PC-3 (cell line): ENCODE data around the gene DHX16. TPM values are rescaled to one million over a fixed set of nuclear protein-coding genes. Genes with fewer than 3 reads are reported as not detected.

Source experiments
- ATAC-seq: fragments of 200-7000 bp; cut with Tn5 transposase; 2 replicates; pipeline ENCODE4 v1.9.1; 2020; ENCODE audit warnings: mild to moderate bottlenecking, moderate library complexity
- BruUV-seq: library from RNA; stranded (reverse); fragments of 400-500 nt; replicated peaks from 2 replicates; lab custom pipeline; 2021; lab: Mats Ljungman, UMichigan
- CTCF ChIA-PET: fragments of 300-600 bp; sonication (Branson Sonifier 250); formaldehyde crosslinking; loops from one replicate; lab custom pipeline; 2022; ENCODE audit warnings: antibody characterized with exemption; lab: Charles Lee
- POLR2A ChIA-PET: fragments of 300-600 bp; sonication (Branson Sonifier 250); formaldehyde crosslinking; loops from one replicate; lab custom pipeline; 2022; ENCODE audit warnings: antibody characterized with exemption; ENCODE audit not compliant: unreplicated experiment; lab: Charles Lee
- DNase-seq: peaks from one replicate; pipeline ENCODE4 v3.0.0-alpha.2; 2015
- H2AFZ ChIP-seq: fragments of 300-600 bp; sonication (generic); 2 replicates; pipeline ENCODE4 v1.6.0; 2016; ENCODE audit warnings: antibody characterized with exemption, low read length
- H3F3A ChIP-seq: fragments of 300-600 bp; sonication (generic); one replicate; pipeline ENCODE4 v1.6.0; 2017; ENCODE audit warnings: antibody characterized with exemption, low read length, control low read depth, mild to moderate bottlenecking; ENCODE audit not compliant: unreplicated experiment
- H3K27ac ChIP-seq: fragments of 300-600 bp; sonication (generic); 2 replicates; pipeline ENCODE4 v1.5.1; 2016; ENCODE audit warnings: mild to moderate bottlenecking, low read length
- H3K27me3 ChIP-seq: fragments of 300-600 bp; sonication (generic); 2 replicates; pipeline ENCODE4 v1.6.1; 2016; ENCODE audit warnings: low read length, mixed read lengths
- H3K36me3 ChIP-seq: fragments of 300-600 bp; sonication (generic); 2 replicates; pipeline ENCODE4 v1.6.1; 2016; ENCODE audit warnings: low read depth, mixed run types, low read length, mixed read lengths
- H3K4me1 ChIP-seq: fragments of 300-600 bp; sonication (generic); 2 replicates; pipeline ENCODE4 v1.5.1; 2016; ENCODE audit warnings: low read length; ENCODE audit not compliant: insufficient read depth
- H3K4me2 ChIP-seq: fragments of 300-600 bp; sonication (generic); 2 replicates; pipeline ENCODE4 v1.6.0; 2016; ENCODE audit warnings: low read length
- H3K4me3 ChIP-seq: fragments of 300-600 bp; sonication (generic); 2 replicates; pipeline ENCODE4 v1.5.1; 2016; ENCODE audit warnings: mild to moderate bottlenecking, low read length, mixed read lengths
- H3K79me2 ChIP-seq: fragments of 300-600 bp; sonication (generic); 2 replicates; pipeline ENCODE4 v1.6.1; 2017; ENCODE audit warnings: low read length, mixed read lengths
- H3K9ac ChIP-seq: fragments of 300-600 bp; sonication (generic); 2 replicates; pipeline ENCODE4 v1.6.0; 2016; ENCODE audit warnings: mild to moderate bottlenecking, low read length
- H3K9me2 ChIP-seq: fragments of 300-600 bp; sonication (generic); replicated peaks from 2 replicates; pipeline ENCODE4 v1.6.1; 2016; ENCODE audit warnings: mixed run types, low read length, mixed read lengths
- H3K9me3 ChIP-seq: fragments of 300-600 bp; sonication (generic); 2 replicates; pipeline ENCODE4 v1.6.1; 2016; ENCODE audit warnings: low read length, mixed read lengths
- H4K20me1 ChIP-seq: fragments of 300-600 bp; sonication (generic); 2 replicates; pipeline ENCODE4 v1.6.1; 2016; ENCODE audit warnings: low read length, mixed read lengths
- CTCF ChIP-seq: fragments of 300-600 bp; sonication (generic); conservative IDR thresholded peaks from 2 replicates; pipeline ENCODE4 v1.5.1; 2017; ENCODE audit warnings: antibody characterized with exemption, low read depth, mild to moderate bottlenecking, low read length
- EZH2 ChIP-seq: fragments of 300-600 bp; sonication (generic); IDR thresholded peaks from one replicate; pipeline ENCODE4 v1.6.1; 2017; ENCODE audit warnings: antibody characterized with exemption, mild to moderate bottlenecking, low read length; ENCODE audit not compliant: unreplicated experiment
- EZH2phosphoT487 ChIP-seq: fragments of 300-600 bp; sonication (generic); IDR thresholded peaks from 2 replicates; pipeline ENCODE4 v1.6.1; 2018; ENCODE audit warnings: mild to moderate bottlenecking, antibody characterized with exemption, low read length, borderline replicate concordance
- intact Hi-C: fragments of 100-400 bp; cut with micrococcal nuclease; formaldehyde crosslinking; loops from 2 replicates; pipeline ENCODE4 v1.9.0; 2023
- total RNA-seq: library from RNA; depleted of rRNA; stranded (reverse); fragments of >200 nt; gene quantifications from 2 replicates; pipeline ENCODE4 v1.2.3, GENCODE V29; 2014

DHX16 gene
- total RNA-seq, 1 experiment from 2014 or later: 50.0 TPM

- CTCF ChIA-PET: interaction anchor here (0.6 kb wide), 1 partner anchor 397 kb away, joined by 6 read pairs; no protein-coding TSS in a partner anchor
Measured at GRCh38 chr6:30646450-30647241, 26.2 kb downstream of the DHX16 start, which contains the start of gene C6orf136. Gene C6orf136 (plus strand): TSS chr6:30647133. CDS start chr6:30647232, 99 bp downstream.

GRCh38 chr6:30645989-30646388 lies 26.8 kb downstream of the DHX16 start:
- Histone ChIP-seq H3F3A (no peaks in the 10 kb centered on the region), H3K27ac (no peak overlapping the region), H3K9me3 (no peaks in the 10 kb centered on the region), H3K27me3 (no peaks in the 10 kb centered on the region), H3K79me2 (peaks cover 38% of the 10 kb centered on the region), H3K4me2 (peak overlapping the region; percentile 82), H2AFZ (no peak overlapping the region), H4K20me1 (no peaks in the 10 kb centered on the region), H3K9me2 (no peaks in the 10 kb centered on the region), H3K9ac (no peak overlapping the region), H3K4me3 (peak overlapping the region; percentile 47; the same call in 1 of the 2 replicates), H3K4me1 (peaks cover 11% of the 10 kb centered on the region), H3K36me3 (peaks cover 2% of the 10 kb centered on the region; the same call in 1 of the 2 replicates)
- ChIA-PET POLR2A (interaction anchor here (0.6 kb wide), 1 partner anchor 237 kb away, joined by 3 read pairs; no protein-coding TSS in a partner anchor), CTCF (no interaction called here)
- DNase-seq (peak; percentile 8), ATAC-seq (no peak)
- intact Hi-C loops: loop anchor here (2.0 kb wide), 1 partner anchor 75 kb away; the partner anchor contains the start of gene TUBB
- TF ChIP-seq EZH2 (no peak), CTCF (no peak), EZH2phosphoT487 (no peak)
- no TSS peak for BruUV-seq

More at GRCh38 chr6:30646450-30647241, 26.2 kb downstream of the DHX16 start, which contains the start of gene C6orf136:
- H3K36me3 ChIP-seq: peaks cover 6% of the 10 kb centered on the region; the same call in 1 of the 2 replicates
- H3K27me3 ChIP-seq: no peaks in the 10 kb centered on the region
- no peaks in the 10 kb centered on the region for H3K9me3 ChIP-seq
- H3K9me2 ChIP-seq: no peaks in the 10 kb centered on the region
- peak within 1 kb of the TSS; percentile 79 for H2AFZ ChIP-seq
- peak within 1 kb of the TSS; percentile 82 for H3K4me2 ChIP-seq
- ATAC-seq (peak; percentile 74), DNase-seq (peak; percentile 93)
- H4K20me1 ChIP-seq: no peaks in the 10 kb centered on the region
- H3K4me3 ChIP-seq: peak within 1 kb of the TSS; percentile 82
- intact Hi-C loops: loop anchor here (2.0 kb wide), 1 partner anchor 74 kb away; the partner anchor contains the start of gene TUBB
- no peaks in the 10 kb centered on the region for H3F3A ChIP-seq
- TF ChIP-seq EZH2phosphoT487 (no peak), CTCF (no peak), EZH2 (no peak)
- peaks cover 38% of the 10 kb centered on the region for H3K79me2 ChIP-seq
- peak within 1 kb of the TSS; percentile 88 for H3K9ac ChIP-seq
- peaks cover 11% of the 10 kb centered on the region for H3K4me1 ChIP-seq
- POLR2A ChIA-PET: interaction anchor here (0.6 kb wide), 1 partner anchor 76 kb away, joined by 6 read pairs; no protein-coding TSS in a partner anchor
- H3K27ac ChIP-seq: peak within 1 kb of the TSS; percentile 55
- BruUV-seq: TSS peak; percentile 45

GRCh38 chr6:30644769-30645168 lies 28.0 kb downstream of the DHX16 start:
- H3K4me1 ChIP-seq: peaks cover 11% of the 10 kb centered on the region
- no peak overlapping the region for H3K27ac ChIP-seq
- no peak overlapping the region for H2AFZ ChIP-seq
- H3K4me3 ChIP-seq: no peak overlapping the region
- BruUV-seq: no TSS peak
- no peaks in the 10 kb centered on the region for H4K20me1 ChIP-seq
- ATAC-seq: no peak
- DNase-seq: no peak
- POLR2A ChIA-PET: no interaction called here
- TF ChIP-seq EZH2phosphoT487 (no peak), EZH2 (no peak), CTCF (no peak)
- H3K27me3 ChIP-seq: no peaks in the 10 kb centered on the region
- H3K9me3 ChIP-seq: no peaks in the 10 kb centered on the region
- intact Hi-C loops: no loop called here
- CTCF ChIA-PET: no interaction called here
- no peaks in the 10 kb centered on the region for H3K9me2 ChIP-seq
- H3K9ac ChIP-seq: no peak overlapping the region
- H3K79me2 ChIP-seq: peaks cover 37% of the 10 kb centered on the region
- H3F3A ChIP-seq: no peaks in the 10 kb centered on the region
- H3K36me3 ChIP-seq: peaks cover 7% of the 10 kb centered on the region
- no peak overlapping the region for H3K4me2 ChIP-seq
